Activated naive CD8-positive, alpha-beta T cell (primary cell): ENCODE measurements around the gene CEND1.

Experiments used
- H3K27ac Mint-ChIP-seq: one replicate; pipeline ENCODE4 v1.8.0; 2021; ENCODE audit warnings: mixed read lengths
- H3K27me3 Mint-ChIP-seq: one replicate; pipeline ENCODE4 v1.8.0; 2021; ENCODE audit warnings: mixed read lengths
- H3K36me3 Mint-ChIP-seq: one replicate; pipeline ENCODE4 v1.8.0; 2021; ENCODE audit warnings: mixed read lengths
- H3K4me1 Mint-ChIP-seq: one replicate; pipeline ENCODE4 v1.8.0; 2021; ENCODE audit warnings: low read depth, mixed read lengths
- H3K4me3 Mint-ChIP-seq: one replicate; pipeline ENCODE4 v1.8.0; 2021; ENCODE audit warnings: mild to moderate bottlenecking, mixed read lengths
- H3K9me3 Mint-ChIP-seq: one replicate; pipeline ENCODE4 v1.8.0; 2021; ENCODE audit warnings: low read depth, mixed read lengths

Gene CEND1

DNA sequence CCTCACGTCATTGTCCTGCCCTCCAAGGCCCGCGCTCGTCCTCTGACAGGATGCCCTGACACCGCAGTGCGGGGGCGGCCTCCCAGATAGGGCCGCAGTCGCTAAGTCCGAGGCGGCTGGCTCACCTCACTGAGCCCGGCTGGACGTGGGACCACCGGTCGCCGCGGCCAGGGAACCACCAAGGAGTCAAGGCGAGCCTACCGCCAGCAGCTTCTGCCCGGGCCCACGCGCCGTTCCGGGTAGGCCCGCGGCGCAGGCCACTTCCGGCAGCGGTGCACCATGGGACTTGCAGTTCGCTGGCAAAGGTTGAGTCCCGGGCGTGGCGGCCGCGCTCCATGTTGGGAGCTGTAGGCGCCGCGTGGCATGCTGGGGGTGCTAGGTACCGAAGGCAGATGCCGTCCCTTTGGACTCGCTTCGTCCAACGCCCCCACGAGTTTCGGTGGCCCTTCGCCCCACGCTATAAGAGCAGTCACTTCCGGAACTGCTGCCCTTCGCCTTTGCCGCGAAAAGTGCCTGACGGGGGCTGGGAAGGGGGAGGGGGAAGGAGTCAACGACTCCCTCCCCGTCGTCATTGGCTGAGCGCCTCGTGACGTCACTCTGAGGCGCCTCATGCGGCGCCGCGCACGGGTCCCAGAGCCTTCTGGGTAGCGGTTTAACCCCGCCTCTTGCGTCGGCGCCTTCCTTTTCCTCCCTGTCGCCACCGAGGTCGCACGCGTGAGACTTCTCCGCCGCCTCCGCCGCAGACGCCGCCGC, 19.6 kb upstream of the CEND1 start, which contains the start of gene RPLP2:
Gene RPLP2 (plus strand): TSS at position 681 of the 753 bp plus-strand sequence. CDS start 268 bp downstream, outside the sequence.
- Mint-ChIP-seq H3K36me3 (peaks cover 5% of the 10 kb centered on the region), H3K27ac (peak within 1 kb of the TSS; percentile 98), H3K9me3 (no peaks in the 10 kb centered on the region), H3K27me3 (no peaks in the 10 kb centered on the region), H3K4me1 (peaks cover 32% of the 10 kb centered on the region), H3K4me3 (peak within 1 kb of the TSS; percentile 93)

DNA sequence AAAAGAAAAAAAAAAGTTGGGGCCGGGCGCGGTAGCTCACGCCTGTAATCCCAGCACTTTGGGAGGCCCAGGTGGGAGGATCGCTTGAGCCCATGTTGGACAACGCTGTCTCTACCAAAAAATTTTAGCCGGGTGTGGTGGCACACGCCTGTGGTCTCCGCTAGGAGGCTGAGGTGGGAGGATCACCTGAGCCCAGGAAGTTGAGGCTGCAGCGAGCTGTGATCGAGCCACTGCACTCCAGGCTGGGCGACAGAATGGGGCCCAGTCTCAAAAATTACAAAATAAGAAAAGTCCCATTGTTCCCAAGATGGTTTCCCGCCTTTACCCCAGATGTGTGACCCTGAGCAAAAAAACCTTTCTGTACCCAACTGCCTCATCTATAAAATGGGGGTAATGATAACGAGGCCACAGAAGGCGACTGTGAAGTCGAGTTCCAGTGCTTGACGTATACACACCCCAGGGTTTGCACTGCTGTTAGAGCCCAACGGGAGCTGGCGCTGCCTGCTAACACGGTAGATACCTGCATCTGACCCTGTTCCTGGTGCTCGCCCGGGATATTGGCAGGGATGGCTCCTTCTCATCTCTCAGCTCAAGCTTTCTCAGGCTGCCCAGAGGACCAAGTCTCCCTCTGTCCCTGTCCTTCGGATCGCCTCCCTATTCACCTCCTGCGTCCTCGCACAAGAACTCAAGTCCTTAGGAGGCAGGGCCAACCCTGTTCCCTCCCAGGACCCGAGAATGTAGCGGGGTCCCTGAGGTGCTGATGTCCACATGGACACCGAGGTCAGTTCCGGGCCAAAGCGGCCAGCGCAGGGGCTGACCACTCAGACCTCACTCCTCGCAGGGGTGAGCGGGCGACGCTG, 18.8 kb upstream of the CEND1 start:
- Mint-ChIP-seq H3K4me3 (peak overlapping the region; percentile 93), H3K27me3 (no peaks in the 10 kb centered on the region), H3K36me3 (peaks cover 5% of the 10 kb centered on the region), H3K4me1 (peaks cover 36% of the 10 kb centered on the region), H3K9me3 (no peaks in the 10 kb centered on the region), H3K27ac (peak overlapping the region; percentile 98)

DNA sequence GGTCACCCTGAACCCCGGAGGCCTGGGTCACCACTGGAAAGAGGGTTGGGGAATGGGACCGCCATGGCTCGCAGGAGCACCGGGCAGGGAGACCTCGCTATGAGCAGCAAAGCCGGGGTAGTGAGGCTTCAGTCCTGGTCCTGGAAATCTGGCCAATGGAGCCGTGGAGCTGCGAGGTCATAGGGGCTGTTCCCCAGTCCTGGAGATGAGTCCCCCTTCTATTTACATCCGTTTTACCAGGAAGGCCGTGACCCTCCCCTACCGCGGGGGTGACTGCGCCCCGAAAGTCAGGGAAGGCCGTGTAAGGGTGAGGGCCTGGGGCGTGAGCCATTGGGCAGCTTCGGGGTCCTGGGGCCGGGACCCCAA, 14.7 kb upstream of the CEND1 start:
- peaks cover 16% of the 10 kb centered on the region for H3K4me1 Mint-ChIP-seq
- peak overlapping the region; percentile 75 for H3K4me3 Mint-ChIP-seq
- H3K27ac Mint-ChIP-seq, result peak overlapping the region; percentile 50
- no peaks in the 10 kb centered on the region for H3K27me3 Mint-ChIP-seq
- no peaks in the 10 kb centered on the region for H3K9me3 Mint-ChIP-seq
- H3K36me3 Mint-ChIP-seq, result no peaks in the 10 kb centered on the region

DNA sequence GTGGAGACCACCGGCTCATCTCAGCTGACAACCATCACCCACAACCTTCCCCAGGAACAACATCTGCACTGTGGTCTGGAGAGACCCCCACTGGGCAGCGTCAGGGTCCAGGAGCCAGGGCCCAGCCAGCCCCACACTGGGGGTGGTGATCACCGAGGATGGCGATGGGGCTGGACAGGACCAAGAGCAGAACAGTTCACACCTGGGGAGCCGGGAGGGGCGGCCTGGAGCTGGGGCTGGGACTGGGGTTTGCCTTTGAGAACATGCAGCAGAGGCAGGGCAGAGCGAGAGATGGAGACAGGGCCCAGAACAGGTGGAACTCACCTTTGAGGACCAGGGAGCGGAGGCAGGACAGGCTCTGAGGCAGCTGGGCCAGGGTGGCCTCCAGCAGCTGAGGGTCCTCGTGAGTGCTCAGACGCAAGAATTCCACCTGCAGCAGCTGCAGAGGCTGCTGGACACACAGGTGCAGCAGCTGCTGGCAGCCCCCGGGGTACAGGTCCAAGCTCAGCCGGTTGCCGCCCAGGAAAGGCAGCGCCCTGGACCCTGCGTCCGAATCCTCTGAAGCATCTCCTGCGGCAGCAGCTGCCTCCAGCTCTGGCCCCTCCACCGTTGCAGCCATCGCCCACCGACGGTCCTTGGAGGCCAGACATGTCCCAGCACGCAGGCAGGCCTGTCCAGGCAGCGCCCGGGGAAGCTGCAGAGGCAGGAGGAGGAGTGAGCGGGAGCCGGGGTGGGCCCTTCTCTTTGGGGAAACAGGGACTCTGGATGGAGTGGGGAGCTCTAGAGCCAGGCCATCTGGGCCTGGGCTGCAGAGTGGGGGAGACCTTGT, 14.1 kb upstream of the CEND1 start:
- H3K27ac Mint-ChIP-seq, result no peak overlapping the region
- H3K27me3 Mint-ChIP-seq, result no peaks in the 10 kb centered on the region
- peaks cover 15% of the 10 kb centered on the region for H3K4me1 Mint-ChIP-seq
- no peaks in the 10 kb centered on the region for H3K9me3 Mint-ChIP-seq
- no peaks in the 10 kb centered on the region for H3K36me3 Mint-ChIP-seq
- peak overlapping the region; percentile 75 for H3K4me3 Mint-ChIP-seq

DNA sequence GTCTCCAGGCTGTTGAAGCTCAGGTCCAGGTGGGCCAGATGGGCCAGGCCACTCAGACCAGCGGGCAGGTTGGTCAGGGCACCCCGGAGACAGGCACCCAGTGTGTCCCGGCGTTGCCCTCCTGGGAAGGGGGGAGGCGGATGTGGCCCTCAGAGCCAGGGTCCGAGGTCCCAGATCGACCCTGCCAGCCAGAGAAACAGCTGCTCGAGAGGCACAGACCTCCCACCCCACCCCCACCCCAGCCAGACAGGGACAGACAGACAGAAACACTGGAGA, 13.5 kb upstream of the CEND1 start:
- Mint-ChIP-seq H3K4me1 (peaks cover 9% of the 10 kb centered on the region), H3K4me3 (no peak overlapping the region), H3K27me3 (no peaks in the 10 kb centered on the region)

DNA sequence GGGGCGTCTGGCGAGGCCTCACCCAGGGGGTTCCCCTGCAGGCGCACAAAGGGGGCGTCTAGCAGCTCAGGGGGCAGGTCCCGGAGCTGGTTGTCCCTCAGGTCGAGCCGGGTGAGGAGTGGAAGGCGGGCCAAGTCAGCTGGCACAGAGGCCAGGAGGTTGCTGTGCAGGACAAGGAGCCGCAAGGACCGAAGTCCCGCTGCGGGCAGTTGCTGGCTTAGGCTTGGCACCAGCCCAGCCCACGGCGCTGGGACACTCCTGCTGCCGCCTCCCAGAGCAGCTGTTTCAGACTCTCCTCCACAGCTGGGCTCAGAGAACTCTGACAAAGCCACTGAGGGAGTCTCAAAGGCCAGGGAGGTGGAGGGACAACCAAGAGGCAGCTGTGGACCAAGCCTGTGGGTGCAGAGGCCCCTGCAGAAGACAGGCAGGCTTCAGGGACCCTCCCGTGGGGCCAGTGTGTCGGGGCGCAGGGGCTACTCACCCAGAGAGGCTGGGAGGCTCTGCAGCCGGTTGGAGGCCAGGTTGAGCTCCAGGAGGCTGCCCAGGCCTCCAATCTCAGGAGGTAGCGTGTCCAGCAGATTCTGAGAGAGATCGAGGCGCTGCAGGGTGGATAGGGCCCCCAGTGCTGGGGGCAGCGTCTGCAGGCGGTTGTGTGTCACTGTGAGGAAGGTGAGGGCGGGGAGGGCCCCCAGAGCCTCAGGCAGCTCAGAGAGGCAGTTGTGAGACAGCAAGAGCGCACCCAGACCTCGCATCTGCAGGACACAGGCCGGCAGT, 13.0 kb upstream of the CEND1 start:
- Mint-ChIP-seq H3K4me3 (no peak overlapping the region), H3K27me3 (no peaks in the 10 kb centered on the region), H3K36me3 (no peaks in the 10 kb centered on the region), H3K4me1 (peaks cover 8% of the 10 kb centered on the region), H3K9me3 (no peaks in the 10 kb centered on the region), H3K27ac (no peak overlapping the region)

More for the DNA sequence above, 13.5 kb upstream of the CEND1 start:
- no peaks in the 10 kb centered on the region for H3K36me3 Mint-ChIP-seq
- no peaks in the 10 kb centered on the region for H3K9me3 Mint-ChIP-seq
- no peak overlapping the region for H3K27ac Mint-ChIP-seq

DNA sequence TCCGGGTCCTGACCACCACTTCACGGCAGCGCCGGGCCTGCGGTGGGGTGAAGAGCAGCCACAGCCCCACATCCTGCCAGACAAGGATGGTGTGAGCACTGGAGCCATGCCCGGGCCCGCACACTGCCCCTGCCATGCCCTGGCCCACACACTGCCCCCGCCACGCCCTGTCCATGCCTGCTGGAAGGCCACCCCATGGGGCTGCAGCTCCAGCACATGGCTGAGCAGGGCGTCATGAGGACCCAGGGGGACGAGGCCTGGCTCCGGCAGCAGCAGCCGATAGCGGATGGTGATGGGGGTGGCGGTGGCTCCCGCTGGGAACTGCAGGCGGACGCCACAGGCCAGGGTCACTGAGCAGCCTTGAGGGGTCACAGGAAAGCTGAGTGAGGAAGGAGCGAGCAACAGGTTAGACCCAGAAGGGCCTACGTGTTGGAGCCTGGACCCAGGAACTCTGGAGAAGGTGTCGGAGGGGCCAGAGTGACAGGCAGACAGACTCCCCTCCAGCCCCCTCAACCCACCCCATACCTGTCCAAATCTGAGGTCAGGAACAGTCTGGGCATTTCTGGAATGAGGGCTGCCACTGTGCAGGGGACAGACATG, 12.2 kb upstream of the CEND1 start:
- Mint-ChIP-seq H3K36me3 (no peaks in the 10 kb centered on the region), H3K4me3 (no peak overlapping the region), H3K4me1 (peaks cover 5% of the 10 kb centered on the region), H3K27ac (no peak overlapping the region), H3K9me3 (no peaks in the 10 kb centered on the region), H3K27me3 (no peaks in the 10 kb centered on the region)

DNA sequence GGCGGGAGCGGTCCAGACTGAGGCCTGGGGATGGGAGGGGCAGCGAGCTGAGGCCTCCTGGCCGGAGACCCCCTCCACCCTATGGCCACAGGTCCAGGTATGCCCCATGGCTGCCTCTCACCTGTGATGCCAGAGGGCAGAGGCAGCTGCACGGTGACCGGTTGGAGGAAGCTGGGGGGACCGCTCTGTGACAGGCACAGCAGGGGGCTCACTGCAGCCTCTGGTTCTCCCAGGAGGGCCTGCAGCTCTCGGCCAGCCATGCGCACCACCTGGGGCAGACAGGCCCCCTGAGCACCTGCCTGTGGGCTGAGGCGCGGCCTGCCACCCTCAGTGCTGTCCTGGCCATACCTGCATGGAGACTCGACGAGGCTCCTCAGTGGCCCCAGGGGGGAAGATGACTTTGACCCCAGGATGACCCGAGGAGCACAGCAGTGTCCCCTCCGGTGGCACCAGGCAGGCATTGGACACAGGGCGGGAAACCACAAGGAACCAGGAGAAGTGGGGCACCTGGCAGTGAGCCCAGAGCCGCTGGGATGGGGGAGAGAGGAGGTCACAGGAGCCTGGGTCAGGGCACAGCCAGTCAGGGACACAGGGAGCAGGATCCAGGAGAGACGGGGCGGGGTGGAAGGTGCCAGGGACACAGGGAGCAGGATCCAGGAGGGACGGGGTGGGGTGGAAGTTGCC, 11.3 kb upstream of the CEND1 start:
- H3K27me3 Mint-ChIP-seq, result no peaks in the 10 kb centered on the region
- no peak overlapping the region for H3K27ac Mint-ChIP-seq
- no peaks in the 10 kb centered on the region for H3K9me3 Mint-ChIP-seq
- H3K4me1 Mint-ChIP-seq, result peaks cover 8% of the 10 kb centered on the region
- no peaks in the 10 kb centered on the region for H3K36me3 Mint-ChIP-seq
- H3K4me3 Mint-ChIP-seq, result no peak overlapping the region

DNA sequence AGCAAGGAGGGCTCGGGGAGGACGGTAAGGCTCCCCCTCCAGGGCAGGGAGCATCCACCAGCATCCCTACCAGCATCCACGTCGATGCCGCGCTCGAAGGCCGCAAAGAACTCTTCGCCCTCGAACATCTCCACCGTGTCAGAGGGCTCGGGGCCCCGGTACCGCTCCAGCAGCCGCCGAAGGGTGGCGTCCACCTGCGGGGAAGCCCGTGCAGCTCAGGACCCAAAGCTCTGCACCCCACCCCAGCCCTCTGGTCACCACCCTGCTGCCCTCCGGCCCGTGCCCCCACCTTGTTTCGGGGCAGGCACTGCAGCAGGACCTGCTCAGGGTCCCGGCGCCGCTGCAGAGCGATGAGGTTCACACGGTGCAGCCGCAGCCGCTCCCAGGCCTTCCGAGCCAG, 10.6 kb upstream of the CEND1 start:
- Mint-ChIP-seq H3K27me3 (no peaks in the 10 kb centered on the region), H3K4me3 (no peak overlapping the region), H3K36me3 (no peaks in the 10 kb centered on the region), H3K9me3 (no peaks in the 10 kb centered on the region), H3K4me1 (peaks cover 10% of the 10 kb centered on the region), H3K27ac (no peak overlapping the region)

DNA sequence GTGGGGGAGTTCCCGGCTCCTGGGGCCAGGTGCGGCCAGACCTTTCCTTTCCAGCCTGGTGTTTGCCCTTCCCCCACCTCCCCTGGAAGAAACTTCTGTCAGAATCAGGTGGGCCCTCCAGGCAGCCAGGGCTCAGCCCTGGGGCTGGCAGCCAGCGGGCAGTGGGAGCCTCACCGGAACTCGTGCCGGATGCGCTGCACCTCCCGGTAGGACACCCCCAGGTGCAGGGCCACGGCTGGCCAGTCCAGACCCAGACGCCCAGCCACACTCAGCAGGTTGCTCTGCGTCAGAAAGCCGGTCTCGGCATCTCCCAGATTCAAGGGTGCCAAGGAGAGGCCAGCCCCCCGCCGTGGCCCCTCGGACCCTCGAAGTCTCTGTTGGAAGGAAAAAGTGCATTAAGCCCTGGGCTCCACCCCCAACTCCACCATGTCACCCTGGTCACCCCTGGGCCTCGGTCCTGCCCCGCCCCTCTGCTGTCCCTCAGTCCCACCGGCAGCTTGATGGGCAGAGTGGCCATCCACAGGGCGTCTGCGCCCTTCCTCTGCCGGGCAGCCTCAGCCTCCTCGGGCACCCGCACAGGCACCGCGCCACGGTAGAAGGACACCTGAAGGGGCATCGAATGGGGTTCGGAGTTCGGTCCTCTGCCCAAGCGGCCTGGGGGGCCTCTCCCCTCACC, 9.9 kb upstream of the CEND1 start:
- no peaks in the 10 kb centered on the region for H3K27me3 Mint-ChIP-seq
- H3K36me3 Mint-ChIP-seq, result no peaks in the 10 kb centered on the region
- peaks cover 10% of the 10 kb centered on the region for H3K4me1 Mint-ChIP-seq
- no peak overlapping the region for H3K4me3 Mint-ChIP-seq
- no peaks in the 10 kb centered on the region for H3K9me3 Mint-ChIP-seq
- no peak overlapping the region for H3K27ac Mint-ChIP-seq

DNA sequence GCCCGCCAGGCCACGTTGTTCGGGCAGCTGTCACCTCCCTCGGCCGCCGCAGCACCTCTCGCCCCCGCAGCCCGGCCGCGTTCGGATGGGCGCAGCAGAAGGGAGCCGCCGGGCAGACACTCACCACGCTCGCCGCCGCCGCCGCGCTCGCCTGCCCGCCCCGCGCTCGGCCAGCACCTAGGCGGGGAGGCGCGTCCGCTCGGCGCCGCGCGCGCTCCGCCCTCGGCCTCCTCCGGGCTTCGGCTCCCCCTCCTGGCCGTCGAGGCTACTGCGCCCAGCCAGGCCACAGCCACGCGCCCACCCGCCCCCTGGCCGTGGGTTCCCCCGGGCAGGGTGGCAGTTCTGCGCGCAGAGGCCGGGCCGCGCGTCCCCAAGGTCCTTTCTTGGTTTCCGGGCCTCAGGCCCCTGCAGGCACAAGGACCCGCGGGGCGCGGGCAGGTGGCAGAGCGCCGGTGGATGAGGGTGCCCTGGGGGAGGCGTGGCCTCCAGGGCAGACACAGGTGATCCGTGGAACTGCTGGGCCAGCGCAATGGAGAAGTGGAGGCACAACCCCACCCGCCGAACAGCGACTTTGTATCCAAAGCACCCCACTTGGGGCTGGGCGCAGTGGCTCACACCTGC, 8.3 kb upstream of the CEND1 start, which contains the start of gene SLC25A22:
Gene SLC25A22 (minus strand): TSS at position 189 of the 621 bp plus-strand sequence. CDS start 3,275 bp downstream, outside the sequence.
- Mint-ChIP-seq H3K4me1 (peaks cover 5% of the 10 kb centered on the region), H3K27ac (peak within 1 kb of the TSS; percentile 84), H3K9me3 (no peaks in the 10 kb centered on the region), H3K27me3 (no peaks in the 10 kb centered on the region), H3K4me3 (peak within 1 kb of the TSS; percentile 91), H3K36me3 (no peaks in the 10 kb centered on the region)

DNA sequence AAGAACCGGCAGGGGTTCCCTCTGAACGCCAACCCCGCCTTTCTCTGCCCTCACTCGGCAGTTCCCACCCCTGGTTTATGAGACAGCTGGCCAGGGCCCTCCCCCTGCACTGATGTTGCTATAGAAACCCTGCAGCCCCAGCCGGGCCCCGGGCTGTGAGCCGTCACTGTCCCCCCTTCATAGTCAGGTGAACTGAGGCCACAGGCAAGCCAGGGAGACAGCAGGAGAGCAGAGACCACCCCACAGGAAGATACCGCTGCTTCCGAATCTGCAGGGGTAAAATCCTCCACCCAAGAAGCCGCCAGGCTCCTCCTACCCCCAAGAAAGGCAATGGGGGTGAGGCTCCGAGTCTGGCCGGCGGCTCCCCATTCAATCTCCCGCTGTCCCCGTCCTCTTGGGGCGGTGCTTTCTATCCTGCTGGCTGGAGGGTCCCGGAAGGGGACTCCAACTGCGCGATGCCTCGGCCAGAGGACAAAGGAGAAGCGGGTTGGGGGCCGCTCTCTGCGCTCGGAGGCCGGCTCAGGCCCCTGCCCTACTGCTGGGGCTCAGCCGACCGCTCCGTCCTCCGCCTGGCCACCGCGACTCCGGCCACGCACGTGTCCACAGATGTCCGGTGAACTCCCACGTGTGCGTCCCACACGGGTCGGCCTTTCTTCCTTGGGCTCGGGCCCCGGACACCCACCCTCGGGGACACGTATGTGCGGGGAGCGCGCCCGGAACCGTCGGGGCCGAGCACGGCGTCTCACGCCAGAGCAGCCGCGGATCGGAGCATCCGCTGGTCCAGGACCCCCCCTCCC, 7.6 kb upstream of the CEND1 start:
- Mint-ChIP-seq H3K36me3 (no peaks in the 10 kb centered on the region), H3K4me3 (peak overlapping the region; percentile 91), H3K27me3 (no peaks in the 10 kb centered on the region), H3K27ac (peak overlapping the region; percentile 84), H3K9me3 (no peaks in the 10 kb centered on the region), H3K4me1 (peaks cover 5% of the 10 kb centered on the region)
